Caco-2 (cell line): ENCODE measurements around the gene CPHXL. TPM values are rescaled to one million over a fixed set of nuclear protein-coding genes. Genes with fewer than 3 reads are reported as not detected.

Experiments used
- BruUV-seq: library from RNA; stranded (reverse); fragments of 400-500 nt; replicated peaks from 2 replicates; lab custom pipeline; 2021; lab: Mats Ljungman, UMichigan
- CTCF ChIA-PET: fragments of 300-600 bp; sonication (Branson Sonifier 250); formaldehyde crosslinking; loops from one replicate; lab custom pipeline; 2022; ENCODE audit warnings: antibody characterized with exemption; lab: Charles Lee
- POLR2A ChIA-PET: fragments of 300-600 bp; sonication (Branson Sonifier 250); formaldehyde crosslinking; loops from one replicate; lab custom pipeline; 2022; ENCODE audit warnings: antibody characterized with exemption; lab: Charles Lee
- DNase-seq, 2 experiments: peaks; one replicate each; pipeline versions ENCODE4 v3.0.0 to v3.0.0-alpha.2; 2020 to 2022
- H3K27me3 ChIP-seq: replicated peaks from 2 replicates; pipeline ENCODE4 v1.6.0; 2011; ENCODE audit warnings: low read length; ENCODE audit not compliant: control insufficient read depth, insufficient read depth
- H3K36me3 ChIP-seq: 2 replicates; pipeline ENCODE4 v1.5.1; 2011; ENCODE audit warnings: low read length; ENCODE audit not compliant: control insufficient read depth, insufficient read depth
- H3K4me1 ChIP-seq: fragments of 250-450 bp; sonication (Bioruptor Pico); 2 replicates; pipeline ENCODE4 v1.5.1; 2020; ENCODE audit warnings: mild to moderate bottlenecking
- H3K4me3 ChIP-seq: 2 replicates; pipeline ENCODE4 v1.5.1; 2011; ENCODE audit warnings: low read depth, mild to moderate bottlenecking, control low read depth, low read length
- H3K9me3 ChIP-seq: fragments of 250-450 bp; sonication (Bioruptor Pico); 2 replicates; pipeline ENCODE4 v1.5.1; 2020; ENCODE audit warnings: mild to moderate bottlenecking, moderate library complexity
- H3K27ac Mint-ChIP-seq: one replicate; pipeline ENCODE4 v1.8.0; 2022; ENCODE audit warnings: mixed read lengths; ENCODE audit not compliant: unreplicated experiment
- H3K27me3 Mint-ChIP-seq: one replicate; pipeline ENCODE4 v1.8.0; 2022; ENCODE audit warnings: mixed read lengths; ENCODE audit not compliant: insufficient read depth, unreplicated experiment
- H3K36me3 Mint-ChIP-seq: one replicate; pipeline ENCODE4 v1.8.0; 2022; ENCODE audit warnings: mild to moderate bottlenecking, mixed read lengths; ENCODE audit not compliant: insufficient read depth, unreplicated experiment
- H3K4me1 Mint-ChIP-seq: one replicate; pipeline ENCODE4 v1.8.0; 2022; ENCODE audit warnings: low read depth, mixed read lengths; ENCODE audit not compliant: unreplicated experiment
- H3K4me3 Mint-ChIP-seq: one replicate; pipeline ENCODE4 v1.8.0; 2022; ENCODE audit warnings: mild to moderate bottlenecking, moderate library complexity, mixed read lengths; ENCODE audit not compliant: unreplicated experiment
- H3K9me3 Mint-ChIP-seq: one replicate; pipeline ENCODE4 v1.8.0; 2022; ENCODE audit warnings: mixed read lengths; ENCODE audit not compliant: unreplicated experiment
- CTCF ChIP-seq, 2 experiments: fragments of 200-600 bp in 1 of 2; IDR thresholded peaks; 1 replicate in 1 of 2; 2 replicates in 1 of 2; pipeline versions ENCODE4 v1.5.1 to v1.8.0; 2011 to 2022; ENCODE audit warnings: antibody characterized with exemption in 1 of 2, control low read depth in 1 of 2, inconsistent platforms in 1 of 2, low read depth in 1 of 2, low read length in 1 of 2, mild to moderate bottlenecking in 1 of 2, moderate library complexity in 1 of 2; ENCODE audit not compliant: insufficient read depth in 1 of 2, severe bottlenecking in 1 of 2, unreplicated experiment in 1 of 2
- intact Hi-C: fragments of 100-400 bp; cut with micrococcal nuclease; formaldehyde crosslinking; loops from one replicate; pipeline ENCODE4 v1.10.0; 2022; ENCODE audit not compliant: unreplicated experiment
- total RNA-seq: library from RNA; stranded (reverse); gene quantifications from 2 replicates; pipeline ENCODE4 v1.2.3, GENCODE V29; 2022

The CPHXL gene
- total RNA-seq, 1 experiment from 2014 or later, result not detected

- Histone ChIP-seq H3K27me3 (no peaks in the 10 kb centered on the region), H3K9me3 (0 out of 2 replicates have a peak, but pooled peaks cover 14% of the 10 kb centered on the region), H3K4me1 (peaks cover 5% of the 10 kb centered on the region), H3K36me3 (no peaks in the 10 kb centered on the region), H3K4me3 (no peak overlapping the region)
- Mint-ChIP-seq H3K36me3 (peaks cover 4% of the 10 kb centered on the region), H3K27me3 (no peaks in the 10 kb centered on the region), H3K4me3 (no peak overlapping the region), H3K9me3 (peaks cover 29% of the 10 kb centered on the region), H3K27ac (no peak overlapping the region), H3K4me1 (peaks cover 8% of the 10 kb centered on the region)
- CTCF ChIA-PET, result no interaction called here
- TF ChIP-seq CTCF (IDR thresholded peaks at IDR 0.05; ENCODE audit: insufficient read depth in 1 of 2, low read depth in 1 of 2, low read length in 1 of 2, severe bottlenecking in 1 of 2, unreplicated experiment in 1 of 2), result no peak
- POLR2A ChIA-PET, result no interaction called here
- DNase-seq, result no peak
- BruUV-seq, result no TSS peak
- intact Hi-C loops, result no loop called here
These were observed 44.0 kb downstream of the CPHXL start for GRCh38 chr16:75682308-75682707.

- no peak for TF ChIP-seq CTCF (IDR thresholded peaks at IDR 0.05; ENCODE audit: insufficient read depth in 1 of 2, low read depth in 1 of 2, low read length in 1 of 2, severe bottlenecking in 1 of 2, unreplicated experiment in 1 of 2)
- no peaks in the 10 kb centered on the region for H3K27me3 ChIP-seq
- H3K4me3 ChIP-seq, result no peak overlapping the region
- Mint-ChIP-seq H3K4me1 (peaks cover 8% of the 10 kb centered on the region), H3K4me3 (no peak overlapping the region), H3K36me3 (peaks cover 1% of the 10 kb centered on the region), H3K9me3 (peaks cover 22% of the 10 kb centered on the region), H3K27me3 (no peaks in the 10 kb centered on the region), H3K27ac (no peak overlapping the region)
- DNase-seq, result no peak
- H3K36me3 ChIP-seq, result no peaks in the 10 kb centered on the region
- intact Hi-C loops, result no loop called here
- H3K4me1 ChIP-seq, result peaks cover 5% of the 10 kb centered on the region
- no TSS peak for BruUV-seq
- ChIA-PET CTCF (no interaction called here), POLR2A (no interaction called here)
- 0 out of 2 replicates have a peak, but pooled peaks cover 4% of the 10 kb centered on the region for H3K9me3 ChIP-seq
These were observed 46.9 kb downstream of the CPHXL start for GRCh38 chr16:75679366-75679765.

- BruUV-seq, result no TSS peak
- Mint-ChIP-seq H3K4me1 (peaks cover 8% of the 10 kb centered on the region), H3K4me3 (no peak within 1 kb of the TSS), H3K36me3 (no peaks in the 10 kb centered on the region), H3K27ac (no peak within 1 kb of the TSS), H3K9me3 (no peaks in the 10 kb centered on the region), H3K27me3 (no peaks in the 10 kb centered on the region)
- Histone ChIP-seq H3K36me3 (no peaks in the 10 kb centered on the region), H3K4me1 (peaks cover 5% of the 10 kb centered on the region), H3K9me3 (no peaks in the 10 kb centered on the region), H3K4me3 (no peak within 1 kb of the TSS), H3K27me3 (no peaks in the 10 kb centered on the region)
- no peak for TF ChIP-seq CTCF (IDR thresholded peaks at IDR 0.05; ENCODE audit: insufficient read depth in 1 of 2, low read depth in 1 of 2, low read length in 1 of 2, severe bottlenecking in 1 of 2, unreplicated experiment in 1 of 2)
- intact Hi-C loops, result no loop called here
- DNase-seq, result no peak
- POLR2A ChIA-PET, result no interaction called here
- CTCF ChIA-PET, result no interaction called here
These were observed 49.4 kb downstream of the CPHXL start, which contains the start of gene CPHXL2 for GRCh38 chr16:75676909-75677308. TSS of gene CPHXL2 (minus strand) at chr16:75677009. CDS start at chr16:75676999, 10 bp downstream.
